ENCODE results near the gene KRT79.

DNA sequence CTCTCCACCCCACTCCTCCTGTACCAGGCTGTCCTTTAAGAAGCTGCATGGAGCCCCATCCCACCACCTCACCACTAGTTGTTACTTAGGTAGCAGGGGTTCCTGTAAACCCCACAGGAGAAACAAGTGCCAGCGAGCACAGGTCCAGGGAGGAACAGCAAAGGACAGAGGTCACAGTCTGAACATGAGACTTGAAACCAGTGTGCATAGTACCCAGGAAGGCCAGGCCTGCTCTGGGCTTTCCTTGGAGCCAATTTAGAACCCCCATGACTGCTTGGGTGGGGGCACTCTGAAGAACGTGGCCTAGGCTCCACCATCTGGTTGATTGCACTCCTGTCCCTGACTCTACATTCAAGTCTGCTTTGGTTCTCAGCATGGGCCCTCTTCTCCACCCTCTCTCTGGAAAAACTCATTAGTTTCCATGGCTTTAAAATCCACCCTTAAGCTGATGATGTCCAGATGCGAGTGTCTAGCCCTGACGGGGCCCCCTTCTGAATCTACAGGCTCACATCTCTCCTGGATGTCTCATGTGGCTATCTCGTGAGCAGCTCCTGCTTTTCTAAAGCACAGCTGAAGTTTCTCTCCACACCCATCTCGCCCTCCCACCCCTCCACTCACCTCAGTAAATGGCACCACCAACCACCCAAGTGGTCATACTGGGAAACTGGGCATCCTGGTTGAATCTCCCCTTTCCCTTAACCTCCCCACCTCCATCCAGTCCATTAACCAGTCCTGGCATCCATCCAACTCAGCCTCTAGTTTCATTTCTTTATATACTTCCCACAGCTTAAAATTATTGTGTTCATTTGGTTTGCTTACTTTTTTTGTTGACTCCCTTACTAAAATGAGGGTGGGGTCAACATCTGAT, 46.6 kb downstream of the KRT79 start:
- no peak for TF ChIP-seq POLR2A (IDR thresholded peaks at IDR 0.05; ENCODE audit: low read depth, low read length)
- TF ChIP-seq TAF1 (IDR thresholded peaks at IDR 0.05; ENCODE audit: low read depth, low read length): no peak
- TF ChIP-seq POLR2AphosphoS5 (IDR thresholded peaks at IDR 0.05; ENCODE audit: low read depth, low read length): no peak
- TF ChIP-seq SPI1 (IDR thresholded peaks at IDR 0.05; ENCODE audit: low read depth, low read length): no peak
- TF ChIP-seq PAX5 (IDR thresholded peaks at IDR 0.05; ENCODE audit: insufficient read depth, low read length, severe bottlenecking): no peak
- TF ChIP-seq POU2F2 (IDR thresholded peaks at IDR 0.05; ENCODE audit: low read depth, low read length): no peak

Data from GM12891 (cell line).